ENCODE results near the gene AGA.

Gene AGA

DNA sequence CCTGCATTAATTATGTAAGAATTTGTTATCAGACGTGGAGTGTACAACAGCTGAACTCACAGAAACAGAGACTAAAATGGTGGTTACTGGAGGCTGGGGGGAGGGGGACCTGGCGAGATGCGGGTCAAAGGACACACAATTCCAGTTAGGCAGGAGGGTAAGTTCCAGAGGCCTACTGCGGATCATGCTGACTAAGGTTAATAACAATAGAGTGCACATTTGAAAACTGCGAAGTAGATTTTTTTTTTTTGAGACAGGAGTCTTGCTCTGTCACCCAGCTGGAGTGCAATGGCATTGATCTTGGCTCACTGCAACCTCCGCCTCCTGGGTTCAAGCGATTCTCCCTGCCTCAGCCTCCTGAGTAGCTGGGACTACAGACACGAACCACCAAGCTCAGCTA, 7.6 kb downstream of the AGA start:
- no peak overlapping the region for H3K4me3 ChIP-seq
- no peak for TF ChIP-seq CTCF (IDR thresholded peaks at IDR 0.05)
- H3K4me1 ChIP-seq, result no peaks in the 10 kb centered on the region
- H3K27me3 ChIP-seq, result no peaks in the 10 kb centered on the region
- peaks cover 20 to 55% (median 49%) of the 10 kb centered on the region in 3 donors for H3K36me3 ChIP-seq
- H3K27ac ChIP-seq, result no peak overlapping the region
- no peak for DNase-seq
- H3K9me3 ChIP-seq, result no peaks in the 10 kb centered on the region
- intact Hi-C loops (cut with DNase I; ENCODE audit: low total_unique reads), result no loop called here

- no peaks in the 10 kb centered on the region for H3K9me3 ChIP-seq
- no peaks in the 10 kb centered on the region for H3K27me3 ChIP-seq
- H3K27ac ChIP-seq, result no peak overlapping the region
- no peak for TF ChIP-seq CTCF (IDR thresholded peaks at IDR 0.05)
- no peak overlapping the region for H3K4me3 ChIP-seq
- no peaks in the 10 kb centered on the region for H3K4me1 ChIP-seq
- DNase-seq, result no peak
- H3K36me3 ChIP-seq, result peaks cover 0 to 9% (median 6%) of the 10 kb centered on the region in 3 donors
- intact Hi-C loops (cut with DNase I; ENCODE audit: low total_unique reads), result no loop called here
Measured at GRCh38 chr4:177427192-177427591, 15.0 kb downstream of the AGA start.

DNA sequence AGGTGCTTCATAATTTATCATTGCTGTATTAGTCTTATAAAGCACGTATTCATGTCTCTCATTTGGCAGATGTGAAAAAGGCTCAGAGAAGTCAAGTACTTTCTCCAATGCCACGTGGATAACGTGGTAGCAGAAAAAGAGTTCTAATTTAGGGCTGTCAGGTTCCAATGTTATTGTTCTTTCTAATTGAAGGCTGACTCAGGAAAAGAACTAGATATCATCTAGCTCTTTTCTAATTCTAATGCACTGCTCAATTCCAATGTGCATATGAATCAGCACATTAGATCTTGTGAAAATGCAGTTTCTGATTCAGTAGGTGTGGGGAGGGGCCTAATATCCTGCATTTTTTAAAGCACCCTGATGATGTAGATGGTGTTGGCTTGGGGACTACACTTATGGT, 22.8 kb downstream of the AGA start:
- Histone ChIP-seq H3K4me3 (no peak overlapping the region), H3K27ac (no peak overlapping the region), H3K9me3 (peaks cover 0 to 6% (median 0%) of the 10 kb centered on the region in 3 donors), H3K27me3 (no peaks in the 10 kb centered on the region), H3K4me1 (no peaks in the 10 kb centered on the region), H3K36me3 (no peaks in the 10 kb centered on the region)
- no peak for TF ChIP-seq CTCF (IDR thresholded peaks at IDR 0.05)
- intact Hi-C loops (cut with DNase I; ENCODE audit: low total_unique reads), result no loop called here
- DNase-seq, result no peak

DNA sequence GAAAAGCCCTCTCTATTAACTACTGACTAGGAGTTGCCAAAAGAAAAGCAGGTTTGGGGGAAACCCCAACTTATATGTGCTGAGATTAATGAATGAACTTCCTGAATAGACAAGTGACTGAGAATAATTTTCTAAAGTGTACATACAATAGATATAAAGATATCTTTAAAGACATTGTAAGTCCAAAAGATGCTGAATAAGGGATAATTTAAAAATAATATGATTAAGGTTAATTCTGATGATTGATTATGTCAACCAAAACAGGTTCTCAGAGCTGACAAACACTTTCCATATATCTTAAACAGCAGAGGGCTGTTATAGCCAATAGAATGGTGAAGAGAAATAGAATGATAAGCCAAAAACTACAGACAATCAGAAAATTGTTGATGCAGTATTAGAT, 28.6 kb downstream of the AGA start:
- Histone ChIP-seq H3K9me3 (no peaks in the 10 kb centered on the region), H3K4me3 (no peak overlapping the region), H3K27ac (no peak overlapping the region), H3K4me1 (no peaks in the 10 kb centered on the region), H3K27me3 (no peaks in the 10 kb centered on the region), H3K36me3 (no peaks in the 10 kb centered on the region)
- no peak for DNase-seq
- intact Hi-C loops (cut with DNase I; ENCODE audit: low total_unique reads), result no loop called here
- TF ChIP-seq CTCF (IDR thresholded peaks at IDR 0.05), result no peak

- Histone ChIP-seq H3K4me3 (no peak overlapping the region), H3K4me1 (no peaks in the 10 kb centered on the region), H3K36me3 (no peaks in the 10 kb centered on the region), H3K9me3 (no peaks in the 10 kb centered on the region), H3K27ac (no peak overlapping the region), H3K27me3 (no peaks in the 10 kb centered on the region)
- no peak for TF ChIP-seq CTCF (IDR thresholded peaks at IDR 0.05)
- DNase-seq, result no peak
- intact Hi-C loops (cut with DNase I; ENCODE audit: low total_unique reads), result no loop called here
Measured at GRCh38 chr4:177413076-177413475, 29.2 kb downstream of the AGA start.

DNA sequence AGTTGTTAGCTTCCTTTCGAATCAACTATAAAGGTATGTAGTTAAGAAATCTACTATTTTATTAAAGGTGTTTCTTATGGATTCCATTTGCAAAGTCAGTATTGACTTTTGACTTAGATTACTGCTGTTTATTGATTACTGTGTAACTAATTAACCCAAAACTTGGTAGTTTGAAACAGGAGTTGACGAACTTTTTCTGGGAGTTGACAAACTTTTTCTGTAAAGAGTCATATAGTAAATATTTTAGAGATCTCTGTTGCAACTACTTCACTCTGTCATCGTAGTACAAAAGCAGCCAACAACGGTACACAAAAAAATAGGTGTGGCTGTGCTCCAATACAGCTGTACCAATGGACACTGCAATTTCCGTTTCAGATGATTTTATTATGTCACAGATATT, 30.2 kb downstream of the AGA start:
- H3K27me3 ChIP-seq, result no peaks in the 10 kb centered on the region
- no peak overlapping the region for H3K4me3 ChIP-seq
- H3K27ac ChIP-seq, result no peak overlapping the region
- no peaks in the 10 kb centered on the region for H3K36me3 ChIP-seq
- intact Hi-C loops (cut with DNase I; ENCODE audit: low total_unique reads), result no loop called here
- H3K4me1 ChIP-seq, result no peaks in the 10 kb centered on the region
- no peak for TF ChIP-seq CTCF (IDR thresholded peaks at IDR 0.05)
- H3K9me3 ChIP-seq, result no peaks in the 10 kb centered on the region
- DNase-seq, result no peak
